Thoracic aorta (tissue), 2 donors: ENCODE measurements around the gene CCDC187. TPM values are rescaled to one million over a fixed set of nuclear protein-coding genes. Genes with fewer than 3 reads are reported as not detected.

ENCODE experiments used
- ATAC-seq: fragments of 150-250 bp; one replicate; pipeline ENCODE4 v1.8.0; 2017; ENCODE audit warnings: low read depth; ENCODE audit not compliant: insufficient number of reproducible peaks, low FRiP score
- DNase-seq: peaks from one replicate; pipeline ENCODE4 v3.0.0-alpha.2; 2020; ENCODE audit warnings: low spot score
- H3K27ac ChIP-seq, 2 donors: fragments of 200-600 bp; sonication (generic); 1 replicate in 1 of 2; 2 replicates in 1 of 2; pipeline ENCODE4 v1.5.1; 2016; ENCODE audit warnings: mild to moderate bottlenecking in 2 of 2, moderate library complexity in 2 of 2
- H3K27me3 ChIP-seq: fragments of 200-600 bp; sonication (generic); replicated peaks from 2 replicates; pipeline ENCODE4 v1.6.0; 2016; ENCODE audit warnings: mild to moderate bottlenecking; ENCODE audit not compliant: insufficient read depth
- H3K36me3 ChIP-seq: fragments of 200-600 bp; sonication (generic); one replicate; pipeline ENCODE4 v1.5.1; 2016
- H3K4me1 ChIP-seq, 2 donors: fragments of 200-600 bp; sonication (generic); 1 replicate in 1 of 2; 2 replicates in 1 of 2; pipeline versions ENCODE4 v1.5.1 to v1.6.0; 2016; ENCODE audit warnings: low read depth in 2 of 2, mild to moderate bottlenecking in 1 of 2; ENCODE audit not compliant: control insufficient read depth in 1 of 2
- H3K4me3 ChIP-seq: fragments of 200-600 bp; sonication (generic); 2 replicates; pipeline ENCODE4 v1.5.1; 2016; ENCODE audit warnings: mild to moderate bottlenecking
- H3K9me3 ChIP-seq: fragments of 200-600 bp; sonication (generic); 2 replicates; pipeline ENCODE4 v1.5.1; 2016
- CTCF ChIP-seq: fragments of 200-600 bp; sonication (generic); IDR thresholded peaks from one replicate; pipeline ENCODE4 v1.5.1; 2019; ENCODE audit warnings: antibody characterized with exemption
- total RNA-seq, 2 donors: library from RNA; depleted of rRNA; stranded (reverse); fragments of >200 nt; gene quantifications; one replicate each; pipeline versions ENCODE4 v1.1.0 to v1.2.3, GENCODE V29; 2016

CCDC187 gene
- total RNA-seq, 2 donors from 2014 or later, result not detected

DNA sequence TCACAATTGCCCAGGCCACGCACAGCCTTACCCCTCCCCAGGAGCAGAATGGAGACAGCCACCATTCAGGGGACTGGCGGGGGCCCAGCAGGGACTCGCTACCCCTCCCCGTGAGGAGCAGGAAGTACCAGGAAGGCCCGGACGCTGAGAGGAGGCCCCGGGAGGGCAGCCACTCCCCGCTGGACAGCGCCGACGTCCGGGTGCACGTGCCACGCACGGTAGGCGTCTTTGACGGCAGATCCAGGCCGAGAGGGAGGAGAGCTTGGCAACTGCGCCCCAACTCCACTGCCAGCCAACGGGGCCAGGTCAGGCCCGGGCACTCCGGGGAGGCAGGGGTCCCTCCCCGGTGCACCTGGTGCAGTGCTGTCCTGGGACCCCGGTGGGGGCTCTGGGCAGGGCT is 45.7 kb upstream of the CCDC187 start:
- ATAC-seq, result no peak
- Histone ChIP-seq H3K27ac (no peak overlapping the region), H3K4me3 (no peak overlapping the region)

GRCh38 chr9:136348691-136349090 is 44.8 kb upstream of the CCDC187 start:
- DNase-seq (no peak), ATAC-seq (no peak)
- no peaks in the 10 kb centered on the region for H3K9me3 ChIP-seq
- H3K36me3 ChIP-seq, result no peaks in the 10 kb centered on the region
- TF ChIP-seq CTCF, result no peak
- no peaks in the 10 kb centered on the region for H3K27me3 ChIP-seq
- H3K4me3 ChIP-seq, result no peak overlapping the region
- peaks cover 4 to 28% of the 10 kb centered on the region in 2 donors for H3K4me1 ChIP-seq
- no peak overlapping the region for H3K27ac ChIP-seq

More for the DNA sequence above, 45.7 kb upstream of the CCDC187 start:
- H3K9me3 ChIP-seq, result no peaks in the 10 kb centered on the region
- H3K36me3 ChIP-seq, result no peaks in the 10 kb centered on the region
- TF ChIP-seq CTCF, result no peak
- peaks cover 4 to 29% of the 10 kb centered on the region in 2 donors for H3K4me1 ChIP-seq
- DNase-seq, result no peak
- no peaks in the 10 kb centered on the region for H3K27me3 ChIP-seq

- no peaks in the 10 kb centered on the region for H3K36me3 ChIP-seq
- ATAC-seq (no peak), DNase-seq (no peak)
- H3K4me1 ChIP-seq, result peaks cover 4 to 33% of the 10 kb centered on the region in 2 donors
- TF ChIP-seq CTCF, result no peak
- no peaks in the 10 kb centered on the region for H3K9me3 ChIP-seq
- H3K27me3 ChIP-seq, result no peaks in the 10 kb centered on the region
- no peak overlapping the region for H3K4me3 ChIP-seq
- no peak overlapping the region for H3K27ac ChIP-seq
Observed at GRCh38 chr9:136347472-136348256, 43.8 kb upstream of the CCDC187 start.

GRCh38 chr9:136346927-136347465 is 43.1 kb upstream of the CCDC187 start:
- H3K4me1 ChIP-seq, result peaks cover 4 to 39% of the 10 kb centered on the region in 2 donors
- H3K9me3 ChIP-seq, result no peaks in the 10 kb centered on the region
- H3K36me3 ChIP-seq, result no peaks in the 10 kb centered on the region
- ATAC-seq, result no peak
- H3K27me3 ChIP-seq, result no peaks in the 10 kb centered on the region
- H3K27ac ChIP-seq, result no peak overlapping the region
- H3K4me3 ChIP-seq, result no peak overlapping the region
- DNase-seq, result no peak
- TF ChIP-seq CTCF, result no peak

- Histone ChIP-seq H3K4me3 (peak overlapping the region; percentile 73), H3K36me3 (no peaks in the 10 kb centered on the region), H3K4me1 (peaks cover 4 to 40% of the 10 kb centered on the region in 2 donors), H3K27ac (peak overlapping the region; percentile 81 to 86), H3K9me3 (no peaks in the 10 kb centered on the region), H3K27me3 (no peaks in the 10 kb centered on the region)
- TF ChIP-seq CTCF, result peak; percentile 5
- ATAC-seq, result no peak
- no peak for DNase-seq
Observed at GRCh38 chr9:136346157-136346481, 42.2 kb upstream of the CCDC187 start.
